Measurements from ENCODE around the gene TRIO.

DNA sequence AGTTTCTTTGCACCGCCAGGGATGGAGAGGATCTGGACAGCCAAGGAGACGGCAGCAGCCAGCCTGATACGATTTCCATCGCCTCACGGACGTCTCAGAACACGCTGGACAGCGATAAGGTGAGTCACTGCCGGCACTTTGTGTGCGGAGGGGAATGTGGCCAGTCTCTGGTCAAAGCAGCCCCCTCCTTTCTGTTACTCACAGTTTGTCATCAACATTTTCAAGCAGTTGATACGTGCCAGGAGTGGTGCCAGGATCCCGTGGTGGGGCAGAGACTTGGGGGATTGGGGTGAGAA lies 263.4 kb downstream of the TRIO start:
- TF ChIP-seq, protein P1, sequence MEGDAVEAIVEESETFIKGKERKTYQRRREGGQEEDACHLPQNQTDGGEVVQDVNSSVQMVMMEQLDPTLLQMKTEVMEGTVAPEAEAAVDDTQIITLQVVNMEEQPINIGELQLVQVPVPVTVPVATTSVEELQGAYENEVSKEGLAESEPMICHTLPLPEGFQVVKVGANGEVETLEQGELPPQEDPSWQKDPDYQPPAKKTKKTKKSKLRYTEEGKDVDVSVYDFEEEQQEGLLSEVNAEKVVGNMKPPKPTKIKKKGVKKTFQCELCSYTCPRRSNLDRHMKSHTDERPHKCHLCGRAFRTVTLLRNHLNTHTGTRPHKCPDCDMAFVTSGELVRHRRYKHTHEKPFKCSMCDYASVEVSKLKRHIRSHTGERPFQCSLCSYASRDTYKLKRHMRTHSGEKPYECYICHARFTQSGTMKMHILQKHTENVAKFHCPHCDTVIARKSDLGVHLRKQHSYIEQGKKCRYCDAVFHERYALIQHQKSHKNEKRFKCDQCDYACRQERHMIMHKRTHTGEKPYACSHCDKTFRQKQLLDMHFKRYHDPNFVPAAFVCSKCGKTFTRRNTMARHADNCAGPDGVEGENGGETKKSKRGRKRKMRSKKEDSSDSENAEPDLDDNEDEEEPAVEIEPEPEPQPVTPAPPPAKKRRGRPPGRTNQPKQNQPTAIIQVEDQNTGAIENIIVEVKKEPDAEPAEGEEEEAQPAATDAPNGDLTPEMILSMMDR (IDR thresholded peaks at IDR 0.05; ENCODE audit: control extremely low read depth in 1 of 3, insufficient read depth in 1 of 3, low read depth in 1 of 3, low read length in 3 of 3) = no peak
- no peak for TF ChIP-seq RAD21 (IDR thresholded peaks at IDR 0.05 in 1 of 2, conservative IDR thresholded peaks at IDR 0.05 in 1 of 2; ENCODE audit: low read depth in 2 of 2, low read length in 2 of 2)
- no peak for TF ChIP-seq POLR2AphosphoS5 (IDR thresholded peaks at IDR 0.05; ENCODE audit: low read depth, low read length)
- TF ChIP-seq, protein P2, sequence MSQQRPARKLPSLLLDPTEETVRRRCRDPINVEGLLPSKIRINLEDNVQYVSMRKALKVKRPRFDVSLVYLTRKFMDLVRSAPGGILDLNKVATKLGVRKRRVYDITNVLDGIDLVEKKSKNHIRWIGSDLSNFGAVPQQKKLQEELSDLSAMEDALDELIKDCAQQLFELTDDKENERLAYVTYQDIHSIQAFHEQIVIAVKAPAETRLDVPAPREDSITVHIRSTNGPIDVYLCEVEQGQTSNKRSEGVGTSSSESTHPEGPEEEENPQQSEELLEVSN (IDR thresholded peaks at IDR 0.05) = no peak
- TF ChIP-seq SIX5 (IDR thresholded peaks at IDR 0.05; ENCODE audit: low read depth, low read length) = no peak
- no peak for TF ChIP-seq CEBPB (IDR thresholded peaks at IDR 0.05; ENCODE audit: low read depth, low read length)
- no peak for TF ChIP-seq POLR2A (IDR thresholded peaks at IDR 0.05; ENCODE audit: control extremely low read depth in 1 of 2, low read depth in 2 of 2, low read length in 2 of 2)
- TF ChIP-seq ZNF274 (IDR thresholded peaks at IDR 0.05; ENCODE audit: borderline replicate concordance, extremely low read depth, low read length) = no peak
